GM19025 (cell line): ENCODE data around the gene ATL1.
"Not testable (repeated sequence)": the region's sequence is repeated elsewhere in the genome, so short reads cannot be mapped to it uniquely, and the experiment has no call there.

Experiments used
- ATAC-seq: cut with Tn5 transposase; IDR thresholded peaks from one replicate; pipeline ENCODE4 v1.9.1; 2021; ENCODE audit warnings: mild to moderate bottlenecking, low read depth, moderate library complexity; ENCODE audit not compliant: unreplicated experiment

ATL1 gene

DNA sequence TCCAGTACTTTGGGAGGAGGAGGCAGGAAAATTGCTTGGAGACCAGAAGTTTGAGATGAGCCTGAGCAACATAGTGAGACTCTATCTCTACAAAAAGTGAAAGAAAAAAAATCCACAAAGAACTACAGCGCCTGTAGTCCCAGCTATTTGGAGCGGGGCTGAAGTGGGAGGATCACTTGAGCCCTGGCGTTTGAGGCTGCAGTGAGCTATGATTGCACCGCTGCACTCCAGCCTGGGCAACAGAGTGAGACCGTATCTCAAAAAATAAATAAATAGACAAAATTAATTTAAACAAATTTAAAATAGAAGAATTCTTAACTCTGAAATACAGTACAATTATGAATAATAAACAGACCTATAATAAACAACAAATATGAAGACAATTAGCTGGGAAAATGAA, 40.9 kb downstream of the ATL1 start:
- ATAC-seq = no peak

DNA sequence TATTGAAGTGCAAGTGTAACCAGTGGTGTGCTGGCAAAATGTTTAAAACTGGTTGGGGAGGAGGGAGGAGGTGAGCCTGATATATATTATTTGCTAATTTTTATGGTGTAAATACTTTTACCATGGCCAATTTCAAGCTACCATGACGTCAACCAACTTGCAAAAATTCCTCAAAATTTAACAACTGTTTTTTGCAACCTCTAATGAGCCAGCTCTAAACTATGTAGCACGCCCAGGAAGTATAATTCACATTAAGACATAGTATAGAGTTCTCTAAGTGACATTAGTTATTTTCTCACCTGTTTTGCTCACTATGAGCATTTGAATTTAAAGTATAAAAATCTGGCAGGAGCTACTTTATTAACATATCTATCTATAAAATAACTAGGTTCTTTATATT, 41.4 kb downstream of the ATL1 start:
- ATAC-seq = no peak

DNA sequence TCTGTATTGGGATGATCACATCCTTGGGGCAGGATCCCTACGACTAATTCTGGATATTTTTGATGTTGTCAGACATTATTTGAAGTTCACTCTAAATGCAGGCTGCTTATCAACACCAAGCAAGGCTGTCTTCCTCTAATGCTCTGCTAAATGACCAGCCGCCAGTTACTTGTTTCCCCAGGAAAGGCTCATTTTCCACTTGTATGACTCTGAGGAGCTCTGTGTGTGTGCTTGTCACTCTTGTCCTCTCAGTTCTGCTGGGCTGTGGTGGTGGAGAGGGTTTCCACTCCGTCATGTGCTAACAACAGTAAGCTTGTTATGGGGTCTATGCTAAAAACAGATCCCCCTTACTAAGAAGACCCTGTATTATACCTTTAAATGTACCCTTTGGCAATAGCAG, 42.1 kb downstream of the ATL1 start:
- ATAC-seq = no peak

DNA sequence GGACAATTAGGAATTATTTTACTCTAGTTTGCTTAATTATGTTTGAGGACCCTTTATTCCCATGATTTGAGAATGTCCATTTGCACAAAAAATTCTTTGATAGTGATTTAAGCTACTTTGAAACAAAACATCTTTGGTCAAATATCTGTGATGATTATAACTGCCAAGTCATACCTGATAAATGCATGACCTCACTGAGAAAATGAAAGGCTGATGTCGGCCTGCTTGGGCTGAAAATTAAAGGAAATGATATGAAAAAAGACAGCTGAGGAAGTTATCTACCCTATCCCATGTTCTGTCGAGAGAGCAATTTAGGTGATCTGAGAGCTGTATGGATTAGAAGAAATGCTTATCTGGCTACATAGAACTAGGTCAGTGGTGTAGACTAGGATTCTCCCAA, 43.6 kb downstream of the ATL1 start:
- ATAC-seq = no peak

DNA sequence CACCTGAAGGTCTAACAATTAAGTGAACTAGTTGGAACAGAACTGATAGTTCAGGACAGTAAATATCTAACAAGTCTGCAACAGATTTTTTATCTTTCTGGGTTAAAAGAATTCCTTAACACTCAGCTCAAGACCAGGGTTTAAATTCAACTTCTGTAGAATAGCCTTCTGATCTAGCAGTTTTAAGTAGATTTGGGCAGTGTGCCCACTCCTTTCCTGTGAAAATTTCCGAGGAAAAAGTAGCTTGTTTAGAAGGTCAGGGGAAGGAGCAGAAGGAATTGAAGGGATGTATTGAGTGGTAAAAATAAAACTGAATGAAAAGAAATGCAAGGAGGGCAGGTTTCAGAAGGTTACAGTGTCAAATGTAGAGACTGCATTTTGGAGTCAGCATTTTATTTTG, 45.8 kb downstream of the ATL1 start:
- no peak for ATAC-seq

DNA sequence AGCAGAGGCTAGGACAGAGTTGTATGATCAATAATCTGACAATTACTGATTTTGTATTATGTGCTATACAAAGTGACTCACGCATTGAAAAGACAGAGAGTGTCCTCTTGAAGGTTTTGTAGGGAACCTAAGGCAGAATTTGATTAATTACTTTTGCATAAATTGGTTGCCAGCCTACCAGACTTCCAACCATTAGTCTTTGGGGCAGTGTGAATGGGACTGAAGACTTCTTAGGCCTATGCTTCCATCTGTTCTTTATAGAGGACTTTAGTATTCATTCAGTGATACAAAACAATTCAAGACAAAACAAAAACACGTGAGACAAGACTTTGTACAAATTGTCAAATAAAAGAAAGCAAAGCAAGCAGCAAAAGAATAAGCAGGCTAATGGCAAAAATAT, 46.5 kb downstream of the ATL1 start:
- ATAC-seq = no peak

DNA sequence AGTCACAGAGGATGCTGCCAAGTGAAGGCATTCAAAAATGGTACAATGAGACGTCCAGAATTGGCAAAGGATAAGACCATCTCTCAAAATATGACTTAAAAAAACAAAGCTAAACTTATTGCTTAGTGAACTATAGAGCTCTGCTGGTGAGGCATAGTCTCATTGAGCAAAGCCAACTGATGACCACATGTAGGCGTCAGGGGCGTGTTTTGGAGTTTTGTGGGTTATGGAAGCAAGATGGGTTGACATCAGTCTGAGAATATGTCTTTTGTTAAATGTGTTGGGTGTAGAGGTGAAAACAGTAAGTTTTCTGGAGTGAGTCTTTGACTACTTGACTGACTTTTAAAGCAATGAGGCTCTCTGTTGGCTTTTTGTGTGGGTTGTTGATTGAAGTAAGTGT, 47.2 kb downstream of the ATL1 start:
- ATAC-seq = no peak

DNA sequence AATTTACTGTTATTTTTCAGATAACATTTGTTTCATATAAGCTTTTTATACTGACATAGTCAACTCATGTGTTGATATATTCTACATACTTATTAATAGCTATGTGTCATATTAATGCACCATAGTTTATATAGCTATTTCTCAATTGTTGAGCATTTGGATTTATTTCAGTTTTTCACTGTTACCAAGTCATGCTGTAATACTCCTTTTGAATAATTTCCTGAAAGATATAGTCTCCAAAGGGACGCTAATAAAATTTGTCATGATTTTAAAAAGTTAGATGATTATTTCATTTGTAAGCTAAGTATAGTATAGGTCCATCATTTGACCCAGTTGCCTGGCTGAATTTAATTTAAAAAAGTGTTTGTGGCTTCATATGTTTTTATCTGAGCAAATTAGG, 47.8 kb downstream of the ATL1 start:
- no peak for ATAC-seq

DNA sequence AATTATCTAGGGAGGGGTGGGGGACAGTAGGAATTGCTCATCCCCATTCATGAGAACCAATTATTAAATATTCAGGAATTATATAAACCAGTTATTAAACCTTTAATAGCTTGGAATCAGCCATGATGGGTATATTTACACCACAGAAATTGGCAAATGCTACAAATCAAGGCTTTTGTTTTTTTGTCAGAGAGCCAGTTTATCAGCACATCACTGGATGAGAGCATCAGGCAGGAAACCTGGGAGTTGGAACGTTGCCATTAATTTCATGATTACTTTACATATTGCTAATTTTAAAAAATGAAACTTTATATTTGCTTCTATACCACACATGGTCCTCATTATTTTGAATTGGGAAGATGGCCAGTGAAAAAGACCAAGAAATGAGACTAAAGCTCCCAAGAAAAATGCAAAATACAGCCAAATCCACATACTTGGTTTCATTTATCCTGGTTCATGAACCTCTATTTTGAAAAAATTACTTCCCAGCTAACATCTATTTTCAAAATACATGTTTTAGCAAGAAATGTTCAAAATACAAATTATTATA, 48.4 kb downstream of the ATL1 start:
- no peak for ATAC-seq

DNA sequence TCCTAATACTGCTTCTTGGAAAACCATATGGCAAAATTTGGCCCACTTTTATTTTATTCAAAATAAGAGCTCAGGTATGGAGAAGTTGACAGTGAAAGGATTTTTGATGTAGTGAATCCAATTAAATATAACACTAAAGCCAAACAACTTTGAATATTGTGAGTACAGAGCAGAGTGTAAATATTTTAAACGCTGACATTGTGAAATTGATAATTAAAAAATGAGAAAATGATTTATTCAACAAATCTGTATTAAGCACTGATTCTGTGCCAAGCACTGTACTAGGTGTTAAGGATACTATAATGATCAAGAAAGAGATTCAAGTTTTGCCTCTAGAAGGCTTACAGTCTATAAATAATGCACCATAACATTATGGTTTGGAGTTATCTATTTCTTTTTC, 50.5 kb downstream of the ATL1 start:
- ATAC-seq = no peak

DNA sequence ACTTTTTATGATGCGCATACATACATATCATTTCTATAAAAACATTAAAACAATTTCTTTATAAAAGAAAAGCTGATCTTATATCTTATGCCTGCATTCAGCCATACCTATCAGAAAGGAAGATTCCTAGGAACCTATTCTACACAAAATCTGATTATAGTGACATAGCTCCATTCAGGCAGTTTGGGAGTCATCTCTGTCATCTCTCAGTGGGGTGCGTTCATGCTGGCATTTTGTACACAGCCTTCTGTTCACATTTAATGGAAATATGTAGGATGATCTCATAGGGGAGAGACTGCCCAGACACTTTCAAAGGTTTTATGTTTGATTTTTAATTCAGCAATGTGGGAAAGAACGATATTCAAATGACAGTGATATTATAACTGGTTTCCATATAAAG, 52.9 kb downstream of the ATL1 start:
- ATAC-seq = no peak

DNA sequence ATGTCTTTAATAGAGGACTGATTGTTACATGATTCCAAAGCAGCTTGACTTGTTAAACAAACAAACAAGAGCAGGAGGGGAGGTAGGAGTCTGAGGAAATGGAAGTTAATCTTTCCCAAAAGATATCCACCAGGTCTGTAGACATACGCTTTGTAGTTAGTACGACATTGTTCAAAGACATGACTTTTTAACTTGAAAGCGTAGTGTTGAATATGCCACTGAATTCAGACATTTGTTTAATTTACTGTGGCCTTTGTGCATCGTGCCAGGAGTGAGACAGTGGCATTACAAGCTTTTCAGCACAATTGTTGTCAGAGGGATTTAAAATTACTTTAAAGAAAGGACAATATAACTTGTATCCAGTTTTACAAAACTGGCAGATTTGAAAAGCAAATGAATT, 55.1 kb downstream of the ATL1 start:
- no peak for ATAC-seq

DNA sequence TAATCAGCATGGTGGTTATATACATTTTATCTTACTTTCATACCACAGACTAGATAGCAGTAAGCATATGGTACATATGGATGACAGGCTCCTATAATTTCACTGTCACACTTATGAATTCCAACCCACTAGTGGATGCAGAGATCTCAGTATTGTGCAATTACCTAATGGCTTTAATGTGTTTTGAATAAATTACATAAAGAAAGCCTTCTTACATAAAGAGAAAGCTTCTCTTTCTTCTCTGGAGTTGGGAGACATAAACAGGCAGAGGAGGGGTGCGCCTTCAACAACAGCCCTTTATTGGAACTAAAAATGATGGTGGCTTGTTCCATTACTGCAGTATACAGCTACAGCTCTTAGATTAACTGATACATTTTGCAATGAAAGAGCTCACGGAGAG, 55.6 kb downstream of the ATL1 start:
- ATAC-seq = no peak

DNA sequence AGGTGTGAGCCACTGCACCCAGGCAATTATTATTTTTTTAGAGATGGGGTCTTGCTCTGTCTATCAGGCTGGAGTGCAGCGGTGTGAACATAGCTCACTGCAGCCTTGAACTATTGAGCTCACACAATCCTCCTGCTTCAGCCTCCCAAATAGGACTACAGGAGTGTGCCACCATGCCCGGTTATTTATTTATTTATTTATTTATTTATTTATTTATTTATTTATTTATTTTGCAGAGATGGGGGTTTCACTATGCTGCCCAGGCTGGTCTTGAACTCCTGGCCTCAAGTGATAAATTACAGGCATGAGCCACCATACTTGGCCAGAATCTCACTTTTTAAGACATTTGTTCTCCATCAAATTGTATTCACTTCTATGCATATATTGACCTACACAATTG, 56.3 kb downstream of the ATL1 start:
- ATAC-seq = no peak

DNA sequence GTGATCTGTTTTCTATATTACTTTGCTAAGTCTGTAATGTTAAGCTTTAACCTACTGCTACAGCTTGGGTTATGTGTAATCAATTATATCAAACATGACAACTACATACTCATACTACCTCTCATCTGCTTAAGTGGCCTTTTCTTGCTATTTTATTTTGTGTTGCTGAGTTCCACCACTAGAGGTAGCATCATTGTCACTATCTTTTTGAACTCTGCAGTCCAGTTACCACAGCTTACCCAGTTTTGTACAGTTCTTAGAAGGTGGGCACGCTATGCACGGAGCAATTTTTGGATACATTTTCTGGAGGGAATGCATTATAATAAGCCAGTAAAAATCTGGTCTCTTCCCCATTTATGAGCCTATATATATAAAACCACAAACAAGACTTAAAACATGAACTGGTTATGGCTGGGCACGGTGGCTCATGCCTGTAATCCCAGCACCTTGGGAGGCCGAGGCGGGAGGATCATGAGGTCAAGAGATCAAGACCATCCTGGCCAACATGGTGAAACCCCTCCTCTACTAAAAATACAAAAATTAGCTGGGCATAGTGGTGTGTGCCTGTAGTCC, 59.7 kb downstream of the ATL1 start:
- no peak for ATAC-seq

DNA sequence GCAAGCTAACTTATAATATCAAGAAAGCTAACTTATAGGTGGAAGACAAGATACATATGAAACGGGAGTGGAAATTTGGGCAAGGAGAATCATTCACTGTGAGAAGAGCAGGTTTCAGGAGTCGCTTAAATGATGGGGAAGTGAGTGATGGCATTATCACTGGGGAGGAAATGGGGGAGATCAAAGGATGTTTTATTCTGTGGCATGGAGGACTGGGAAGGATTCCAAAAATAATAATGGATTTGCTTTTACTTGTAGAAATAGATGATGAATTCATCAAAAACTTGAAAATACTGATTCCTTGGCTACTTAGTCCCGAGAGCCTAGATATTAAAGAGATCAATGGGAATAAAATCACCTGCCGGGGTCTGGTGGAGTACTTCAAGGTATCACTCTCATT, 60.4 kb downstream of the ATL1 start:
- ATAC-seq = no peak

DNA sequence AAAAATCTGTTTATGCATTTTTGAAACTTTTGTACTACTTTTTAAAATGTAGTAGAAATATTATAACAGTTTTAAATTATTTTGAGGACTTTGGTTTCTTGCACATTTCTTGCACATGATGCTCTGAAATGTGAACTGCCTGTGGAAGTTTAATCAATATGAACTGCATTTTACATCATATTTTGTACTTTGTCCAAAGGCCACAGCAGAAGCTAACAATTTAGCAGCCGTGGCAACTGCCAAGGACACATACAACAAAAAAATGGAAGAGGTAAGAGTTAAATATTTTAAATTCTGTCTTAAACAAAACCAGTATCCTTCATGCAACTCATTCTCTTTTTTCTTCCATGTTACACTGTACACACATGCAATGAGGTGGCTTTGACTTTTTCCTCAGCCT, 63.0 kb downstream of the ATL1 start:
- no peak for ATAC-seq

DNA sequence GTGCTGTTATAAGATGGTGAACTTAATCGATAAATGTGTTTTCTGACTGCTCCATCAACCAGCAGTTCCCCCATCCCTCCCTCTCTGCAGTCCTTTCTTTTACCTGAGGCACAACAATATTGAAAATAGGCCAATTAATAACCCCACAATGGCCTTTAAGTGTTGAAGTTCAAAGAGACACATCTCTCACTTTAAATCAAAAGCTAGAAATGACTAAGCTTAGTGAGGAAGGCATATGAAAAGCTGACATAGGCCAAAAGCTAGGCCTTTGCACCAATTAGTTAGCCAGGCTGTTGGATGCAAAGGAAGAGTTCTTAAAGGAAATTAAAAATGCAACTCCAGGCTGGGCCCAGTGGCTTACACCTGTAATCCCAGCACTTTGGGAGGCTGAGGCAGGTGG, 64.5 kb downstream of the ATL1 start:
- no peak for ATAC-seq

DNA sequence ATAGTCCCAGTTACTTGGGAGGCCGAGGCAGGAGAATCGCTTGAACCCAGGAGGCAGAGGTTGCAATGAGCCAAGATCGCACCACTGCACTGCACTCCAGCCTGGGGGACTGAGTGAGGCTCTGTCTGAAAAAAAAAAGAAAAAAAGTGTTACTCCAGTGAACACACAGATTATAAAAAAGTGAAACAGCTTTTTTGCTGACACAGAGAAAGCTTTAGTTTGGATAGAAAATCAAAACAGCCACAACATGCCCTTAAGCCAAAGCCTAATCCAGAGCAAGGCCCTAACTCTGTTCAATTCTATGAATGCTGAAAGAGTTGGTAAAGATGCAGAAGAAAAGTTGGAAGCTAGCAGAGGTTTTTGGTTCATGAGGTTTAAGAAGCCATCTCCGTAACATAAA, 65.0 kb downstream of the ATL1 start:
- ATAC-seq = not testable (repeated sequence)

DNA sequence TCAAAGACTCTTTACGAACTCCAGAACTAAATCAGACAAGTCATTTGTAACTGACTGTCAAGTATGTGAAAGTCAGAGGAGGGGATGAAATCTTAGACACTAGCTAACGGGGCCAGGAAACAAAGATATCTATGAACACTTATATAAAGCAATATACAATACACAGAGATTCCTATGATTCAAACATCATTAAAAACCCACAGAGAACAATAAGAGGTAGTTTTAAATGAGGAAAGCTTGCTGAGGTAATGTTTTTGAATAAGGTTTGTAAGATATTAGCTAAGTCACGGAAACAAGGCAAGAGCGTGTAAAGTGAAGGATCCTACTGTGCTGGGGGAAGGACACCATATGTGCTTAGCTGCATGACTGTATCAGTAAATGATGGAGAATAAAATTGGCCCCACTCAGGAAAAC, 71.5 kb downstream of the ATL1 start:
- no peak for ATAC-seq

DNA sequence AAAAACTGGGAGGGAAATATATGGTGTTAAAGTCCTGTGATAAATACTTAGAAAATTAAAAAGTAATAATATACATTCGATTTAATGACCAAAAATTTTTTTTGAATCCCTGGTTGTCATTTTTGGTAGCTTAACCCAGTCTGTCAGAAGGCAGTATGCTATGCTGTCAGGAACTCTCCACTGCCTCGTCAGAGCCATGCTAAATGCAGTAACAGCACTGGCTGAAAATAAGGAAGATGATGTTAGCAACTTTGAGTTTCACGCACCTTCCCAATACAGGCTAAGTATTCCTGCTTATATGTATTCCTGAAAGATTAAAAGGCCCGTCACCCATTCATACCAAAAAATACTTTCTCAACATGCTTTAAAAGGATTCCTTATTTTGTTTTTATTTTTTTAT, 74.0 kb downstream of the ATL1 start:
- no peak for ATAC-seq

DNA sequence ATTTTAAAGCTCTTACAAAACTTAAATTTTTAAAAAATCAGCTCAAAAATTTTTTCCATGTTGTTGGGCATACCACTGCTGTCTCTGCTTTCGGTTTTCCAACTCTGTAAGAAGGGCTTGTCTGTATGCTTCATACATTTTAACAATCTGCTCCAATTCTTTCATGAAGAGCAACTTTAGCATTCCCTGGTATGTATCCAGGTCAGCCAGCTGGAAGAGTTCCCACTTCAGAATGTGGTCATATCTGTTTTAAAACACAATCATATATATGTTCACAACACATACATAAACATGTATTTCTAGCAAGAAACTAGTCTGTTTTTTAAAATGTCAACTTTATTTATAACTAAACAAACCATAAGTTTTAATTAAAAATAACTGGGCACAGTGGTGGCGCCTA, 75.2 kb downstream of the ATL1 start:
- no peak for ATAC-seq

DNA sequence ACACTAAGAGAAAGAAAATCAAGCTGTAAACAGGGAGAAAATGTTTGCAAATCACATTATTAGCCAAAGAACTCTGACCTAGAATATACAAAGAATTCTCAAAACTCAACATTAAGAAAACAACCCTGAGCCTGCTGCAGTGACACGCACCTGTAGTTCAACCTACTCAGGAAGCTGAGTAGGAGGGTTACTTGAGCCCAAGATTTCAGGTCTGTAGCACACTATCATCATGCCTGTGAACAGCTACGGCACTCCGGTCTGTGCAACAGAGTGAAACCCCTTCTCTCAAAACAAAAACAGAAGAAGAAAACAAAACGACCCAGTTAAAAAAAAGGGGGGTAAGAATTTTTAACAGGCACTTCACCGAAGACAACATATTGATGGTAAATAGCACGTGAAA, 87.3 kb downstream of the ATL1 start:
- ATAC-seq = peak; percentile 85
